HEK293 (cell line): Measurements from ENCODE around the gene KIAA1210.

ENCODE experiments used
- CTCF ChIA-PET: fragments of 350-600 bp; formaldehyde crosslinking; extraction: SDS; loops from one replicate; lab custom pipeline; 2021; ENCODE audit warnings: antibody characterized with exemption; lab: Yijun Ruan, JAX
- POLR2A ChIA-PET: fragments of 300-600 bp; formaldehyde crosslinking; extraction: SDS; loops from one replicate; lab custom pipeline; 2020; ENCODE audit warnings: antibody characterized with exemption, inconsistent platforms; lab: Yijun Ruan, JAX
- H3K27ac ChIP-seq: fragments of 200-500 bp; sonication (Bioruptor generic); 2 replicates; pipeline ENCODE4 v1.5.1; 2014; ENCODE audit warnings: low read depth, low read length, control low read depth, inconsistent platforms; ENCODE audit errors: extremely low read depth
- H3K36me3 ChIP-seq, 2 experiments: fragments of 200-500 bp in 1 of 2; sonication (Bioruptor generic) in 1 of 2; 1 replicate in 1 of 2; 2 replicates in 1 of 2; pipeline ENCODE4 v1.5.1; 2014 to 2017; ENCODE audit warnings: inconsistent platforms in 2 of 2, low read length in 2 of 2; ENCODE audit not compliant: control insufficient read depth in 2 of 2, insufficient read depth in 1 of 2
- H3K4me1 ChIP-seq: fragments of 200-500 bp; sonication (Bioruptor generic); 2 replicates; pipeline ENCODE4 v1.5.1; 2014; ENCODE audit warnings: mild to moderate bottlenecking, low read length, inconsistent platforms; ENCODE audit not compliant: control insufficient read depth, insufficient read depth
- H3K4me3 ChIP-seq: 2 replicates; pipeline ENCODE4 v1.5.1; 2011; ENCODE audit warnings: low read depth, mild to moderate bottlenecking, control low read depth, low read length, moderate library complexity
- H3K9me3 ChIP-seq: fragments of 200-500 bp; sonication (Bioruptor generic); 2 replicates; pipeline ENCODE4 v1.5.1; 2014; ENCODE audit warnings: low read depth, low read length, inconsistent platforms; ENCODE audit not compliant: control insufficient read depth, insufficient read depth
- IKZF3 ChIP-seq: fragments of 450-650 bp; IDR thresholded peaks from 2 replicates; pipeline ENCODE4 v1.5.0; 2018; ENCODE audit warnings: missing biosample characterization, mild to moderate bottlenecking, missing genetic modification characterization, moderate library complexity
- KLF10 ChIP-seq: fragments of 450-650 bp; IDR thresholded peaks from 2 replicates; pipeline ENCODE4 v1.5.1; 2018; ENCODE audit warnings: missing biosample characterization, mild to moderate bottlenecking, missing genetic modification characterization
- PRDM10 ChIP-seq: fragments of 450-650 bp; formaldehyde crosslinking; IDR thresholded peaks from 2 replicates; pipeline ENCODE4 v1.5.1; 2016; ENCODE audit warnings: missing biosample characterization, missing genetic modification characterization
- SP2 ChIP-seq: fragments of 450-650 bp; formaldehyde crosslinking; IDR thresholded peaks from 2 replicates; pipeline ENCODE4 v1.5.1; 2016; ENCODE audit warnings: missing biosample characterization, missing genetic modification characterization
- YY1 ChIP-seq: fragments of 450-650 bp; formaldehyde crosslinking; IDR thresholded peaks from 2 replicates; pipeline ENCODE4 v1.5.1; 2018; ENCODE audit warnings: missing biosample characterization, missing genetic modification characterization
- ZBTB20 ChIP-seq: fragments of 450-650 bp; formaldehyde crosslinking; IDR thresholded peaks from 2 replicates; pipeline ENCODE4 v1.5.1; 2016; ENCODE audit warnings: missing biosample characterization, missing genetic modification characterization
- ZBTB44 ChIP-seq: fragments of 450-650 bp; IDR thresholded peaks from 2 replicates; pipeline ENCODE4 v1.5.1; 2018; ENCODE audit warnings: missing biosample characterization, mild to moderate bottlenecking, missing genetic modification characterization
- ZFP41 ChIP-seq: fragments of 450-650 bp; formaldehyde crosslinking; IDR thresholded peaks from 2 replicates; pipeline ENCODE4 v1.5.1; 2016; ENCODE audit warnings: missing biosample characterization, missing genetic modification characterization, borderline replicate concordance
- ZNF112 ChIP-seq: fragments of 450-650 bp; formaldehyde crosslinking; IDR thresholded peaks from 2 replicates; pipeline ENCODE4 v1.5.0; 2017; ENCODE audit warnings: missing biosample characterization, missing genetic modification characterization
- ZNF174 ChIP-seq: fragments of 450-650 bp; formaldehyde crosslinking; IDR thresholded peaks from 2 replicates; pipeline ENCODE4 v1.5.0; 2017; ENCODE audit warnings: missing biosample characterization, mild to moderate bottlenecking, missing genetic modification characterization
- ZNF175 ChIP-seq: fragments of 450-650 bp; formaldehyde crosslinking; IDR thresholded peaks from 2 replicates; pipeline ENCODE4 v1.5.1; 2016; ENCODE audit warnings: missing biosample characterization, missing genetic modification characterization
- ZNF19 ChIP-seq: fragments of 450-650 bp; formaldehyde crosslinking; IDR thresholded peaks from 2 replicates; pipeline ENCODE4; 2016; ENCODE audit warnings: missing biosample characterization, missing genetic modification characterization, low read depth
- ZNF274 ChIP-seq, 2 experiments: fragments of 200-500 bp in 1 of 2; fragments of 450-650 bp in 1 of 2; sonication (Bioruptor generic) in 1 of 2; formaldehyde crosslinking in 1 of 2; IDR thresholded peaks; 2 replicates each; pipeline versions ENCODE4 v1.5.1 to v1.6.1; 2014 to 2016; ENCODE audit warnings: borderline replicate concordance in 1 of 2, inconsistent platforms in 1 of 2, low read length in 1 of 2, missing biosample characterization in 1 of 2, missing genetic modification characterization in 1 of 2
- ZNF324 ChIP-seq: fragments of 450-650 bp; formaldehyde crosslinking; IDR thresholded peaks from 2 replicates; pipeline ENCODE4 v1.5.1; 2016; ENCODE audit warnings: missing biosample characterization, missing genetic modification characterization
- ZNF37A ChIP-seq: fragments of 450-650 bp; IDR thresholded peaks from 2 replicates; pipeline ENCODE4 v1.5.1; 2018; ENCODE audit warnings: missing biosample characterization, missing genetic modification characterization
- ZNF488 ChIP-seq: fragments of 450-650 bp; formaldehyde crosslinking; IDR thresholded peaks from 2 replicates; pipeline ENCODE4 v1.5.1; 2016; ENCODE audit warnings: missing biosample characterization, missing genetic modification characterization
- ZNF501 ChIP-seq: fragments of 450-650 bp; formaldehyde crosslinking; IDR thresholded peaks from 2 replicates; pipeline ENCODE4 v1.5.1; 2016; ENCODE audit warnings: missing biosample characterization, missing genetic modification characterization
- ZNF585B ChIP-seq: fragments of 450-650 bp; formaldehyde crosslinking; IDR thresholded peaks from 2 replicates; pipeline ENCODE4 v1.5.1; 2016; ENCODE audit warnings: missing biosample characterization, missing genetic modification characterization
- ZNF623 ChIP-seq: fragments of 450-650 bp; formaldehyde crosslinking; IDR thresholded peaks from 2 replicates; pipeline ENCODE4 v1.5.1; 2016; ENCODE audit warnings: missing biosample characterization, missing genetic modification characterization
- ZNF658 ChIP-seq: fragments of 450-650 bp; formaldehyde crosslinking; IDR thresholded peaks from 2 replicates; pipeline ENCODE4; 2016; ENCODE audit warnings: missing biosample characterization, missing genetic modification characterization
- ZNF830 ChIP-seq: fragments of 450-650 bp; IDR thresholded peaks from 2 replicates; pipeline ENCODE4 v1.5.0; 2018; ENCODE audit warnings: missing biosample characterization, missing genetic modification characterization, low read depth, mild to moderate bottlenecking, moderate library complexity
- ZSCAN30 ChIP-seq: fragments of 450-650 bp; IDR thresholded peaks from 2 replicates; pipeline ENCODE4 v1.5.1; 2018; ENCODE audit warnings: missing biosample characterization, mild to moderate bottlenecking, missing genetic modification characterization, moderate library complexity
- ZSCAN5A ChIP-seq: fragments of 450-650 bp; formaldehyde crosslinking; IDR thresholded peaks from 2 replicates; pipeline ENCODE4 v1.5.1; 2016; ENCODE audit warnings: missing biosample characterization, missing genetic modification characterization

KIAA1210 gene

GRCh38 chrX:119174900-119175299, 47.3 kb upstream of the KIAA1210 start:
- Histone ChIP-seq H3K4me1 (0 out of 2 replicates have a peak, but pooled peaks cover 2% of the 10 kb centered on the region), H3K27ac (no peak overlapping the region), H3K9me3 (no peaks in the 10 kb centered on the region), H3K4me3 (no peak overlapping the region), H3K36me3 (no peaks in the 10 kb centered on the region)
- POLR2A ChIA-PET, result no interaction called here
- TF ChIP-seq ZNF274 (IDR thresholded peaks at IDR 0.05; ENCODE audit: low read length) (no peak), ZNF274 (tag by site-specific recombination; IDR thresholded peaks at IDR 0.05; ENCODE audit: borderline replicate concordance) (no peak), ZNF623 (tag by site-specific recombination) (no peak), ZNF658 (tag by site-specific recombination) (no peak), ZNF324 (tag by site-specific recombination) (no peak), ZNF112 (tag by site-specific recombination) (no peak), ZNF19 (tag by site-specific recombination) (no peak), ZSCAN5A (no peak)
- CTCF ChIA-PET, result interaction anchor here (0.6 kb wide), 1 partner anchor 91 kb away, joined by 3 read pairs; no protein-coding TSS in a partner anchor

GRCh38 chrX:119168104-119168503, 40.5 kb upstream of the KIAA1210 start:
- H3K27ac ChIP-seq, result no peak overlapping the region
- H3K9me3 ChIP-seq, result no peaks in the 10 kb centered on the region
- CTCF ChIA-PET, result interaction anchor here (1.1 kb wide), 1 partner anchor 49 kb away, joined by 3 read pairs; no protein-coding TSS in a partner anchor
- no peaks in the 10 kb centered on the region for H3K36me3 ChIP-seq
- TF ChIP-seq SP2 (tag by site-specific recombination) (no peak), ZNF585B (no peak), PRDM10 (tag by site-specific recombination) (no peak), YY1 (tag by site-specific recombination) (no peak), KLF10 (tag by site-specific recombination) (no peak), ZSCAN5A (no peak), ZNF37A (no peak), ZNF175 (no peak), ZNF174 (tag by site-specific recombination) (no peak), ZNF488 (no peak), ZNF830 (tag by site-specific recombination) (no peak), ZBTB44 (no peak), ZBTB20 (tag by site-specific recombination) (no peak), IKZF3 (tag by site-specific recombination) (no peak), ZNF501 (no peak), ZFP41 (tag by site-specific recombination) (no peak), ZSCAN30 (tag by site-specific recombination) (no peak)
- POLR2A ChIA-PET, result no interaction called here
- H3K4me1 ChIP-seq, result no peaks in the 10 kb centered on the region
- H3K4me3 ChIP-seq, result no peak overlapping the region
